B cell (primary cell): Measurements from ENCODE around the gene PDE6A.

Experiments
- EZH2 ChIP-seq: IDR thresholded peaks from 2 replicates; pipeline ENCODE4 v1.6.1; 2012; ENCODE audit warnings: borderline replicate concordance, low read depth, mild to moderate bottlenecking, moderate library complexity, low read length; ENCODE audit not compliant: insufficient read depth, poor library complexity, severe bottlenecking
- TF ChIP-seq, protein P1 (sequence below): fragments of 200-600 bp; IDR thresholded peaks from one replicate; pipeline ENCODE4 v1.8.0; 2022; ENCODE audit warnings: antibody characterized with exemption, mild to moderate bottlenecking

DNA sequence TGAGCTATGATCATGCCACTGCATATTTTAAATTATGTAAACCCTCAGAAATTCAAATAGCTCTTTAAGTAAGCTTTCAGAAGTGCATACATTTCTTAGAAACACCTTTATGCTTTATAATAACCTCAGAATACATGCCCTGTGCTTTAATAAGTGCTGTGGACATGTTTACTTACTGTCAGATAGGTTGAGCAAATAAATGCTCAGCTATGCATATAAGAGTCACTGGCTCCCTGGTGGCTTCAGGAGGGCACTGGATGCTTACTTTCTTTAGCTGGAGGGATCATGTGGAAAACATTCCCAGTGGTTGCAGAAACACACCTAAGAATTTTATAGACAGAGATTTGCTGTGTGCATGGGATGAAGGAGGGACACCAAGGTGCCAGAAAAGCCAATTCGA is 74.4 kb downstream of the PDE6A start:
- TF ChIP-seq, protein P1, sequence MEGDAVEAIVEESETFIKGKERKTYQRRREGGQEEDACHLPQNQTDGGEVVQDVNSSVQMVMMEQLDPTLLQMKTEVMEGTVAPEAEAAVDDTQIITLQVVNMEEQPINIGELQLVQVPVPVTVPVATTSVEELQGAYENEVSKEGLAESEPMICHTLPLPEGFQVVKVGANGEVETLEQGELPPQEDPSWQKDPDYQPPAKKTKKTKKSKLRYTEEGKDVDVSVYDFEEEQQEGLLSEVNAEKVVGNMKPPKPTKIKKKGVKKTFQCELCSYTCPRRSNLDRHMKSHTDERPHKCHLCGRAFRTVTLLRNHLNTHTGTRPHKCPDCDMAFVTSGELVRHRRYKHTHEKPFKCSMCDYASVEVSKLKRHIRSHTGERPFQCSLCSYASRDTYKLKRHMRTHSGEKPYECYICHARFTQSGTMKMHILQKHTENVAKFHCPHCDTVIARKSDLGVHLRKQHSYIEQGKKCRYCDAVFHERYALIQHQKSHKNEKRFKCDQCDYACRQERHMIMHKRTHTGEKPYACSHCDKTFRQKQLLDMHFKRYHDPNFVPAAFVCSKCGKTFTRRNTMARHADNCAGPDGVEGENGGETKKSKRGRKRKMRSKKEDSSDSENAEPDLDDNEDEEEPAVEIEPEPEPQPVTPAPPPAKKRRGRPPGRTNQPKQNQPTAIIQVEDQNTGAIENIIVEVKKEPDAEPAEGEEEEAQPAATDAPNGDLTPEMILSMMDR = no peak
- no peak for TF ChIP-seq EZH2
